Erythroblast (primary cell): ENCODE data around the gene LIN52.

Experiments used
- DNase-seq, 2 experiments: peaks; one replicate each; lab custom pipeline; 2025; lab: John Stamatoyannopoulos, UW
- GATA1 ChIP-seq: IDR thresholded peaks from 2 replicates; pipeline ENCODE4 v1.6.1; 2011; ENCODE audit warnings: low read depth, mild to moderate bottlenecking, control low read depth, low read length, moderate library complexity
- POLR2A ChIP-seq: IDR thresholded peaks from 2 replicates; pipeline ENCODE4 v1.6.1; 2011; ENCODE audit warnings: mild to moderate bottlenecking, low read length

Gene LIN52

GRCh38 chr14:74133833-74134481, 49.2 kb downstream of the LIN52 start:
- TF ChIP-seq POLR2A (no peak), GATA1 (no peak)

GRCh38 chr14:74134484-74134883, 49.7 kb downstream of the LIN52 start:
- peak in 1 of 2 experiments; percentile 30 for DNase-seq
- TF ChIP-seq POLR2A: no peak
- TF ChIP-seq GATA1: no peak

More at GRCh38 chr14:74133833-74134481, 49.2 kb downstream of the LIN52 start:
- peak; percentile 52 to 71 for DNase-seq

GRCh38 chr14:74135426-74135825, 50.7 kb downstream of the LIN52 start:
- no peak for TF ChIP-seq GATA1
- no peak for TF ChIP-seq POLR2A
- DNase-seq: peak; percentile 34 to 37

GRCh38 chr14:74140374-74140850, 55.7 kb downstream of the LIN52 start:
- TF ChIP-seq GATA1 (no peak), POLR2A (no peak)
- peak; percentile 71 to 74 for DNase-seq

DNA sequence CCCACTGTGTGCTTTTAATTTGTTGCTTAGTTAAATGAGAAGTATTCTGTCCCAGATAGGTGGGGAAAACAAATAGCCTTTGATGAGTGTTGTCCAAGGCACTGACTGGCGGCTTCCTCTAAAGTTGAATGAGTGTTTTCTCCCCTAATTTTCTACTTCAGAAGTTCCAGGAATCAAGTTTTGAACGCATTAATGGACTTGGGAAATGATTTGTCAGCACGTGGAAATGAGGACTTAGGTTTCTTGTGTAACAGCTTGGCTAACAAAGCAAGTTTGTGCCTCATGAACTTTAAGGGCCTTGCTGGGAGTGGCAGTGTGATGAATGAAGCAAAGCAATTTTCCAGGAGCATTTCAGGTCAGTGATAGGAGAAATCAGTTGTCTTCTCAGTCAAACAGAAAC, 56.9 kb downstream of the LIN52 start:
- no peak for DNase-seq
- TF ChIP-seq GATA1: no peak
- TF ChIP-seq POLR2A: no peak

- TF ChIP-seq GATA1: no peak
- TF ChIP-seq POLR2A: no peak
- DNase-seq: no peak
These were observed 57.8 kb downstream of the LIN52 start for GRCh38 chr14:74142523-74142922.

GRCh38 chr14:74144789-74145188, 60.0 kb downstream of the LIN52 start:
- peak; percentile 10 to 18 for DNase-seq
- TF ChIP-seq POLR2A (no peak), GATA1 (no peak)

DNA sequence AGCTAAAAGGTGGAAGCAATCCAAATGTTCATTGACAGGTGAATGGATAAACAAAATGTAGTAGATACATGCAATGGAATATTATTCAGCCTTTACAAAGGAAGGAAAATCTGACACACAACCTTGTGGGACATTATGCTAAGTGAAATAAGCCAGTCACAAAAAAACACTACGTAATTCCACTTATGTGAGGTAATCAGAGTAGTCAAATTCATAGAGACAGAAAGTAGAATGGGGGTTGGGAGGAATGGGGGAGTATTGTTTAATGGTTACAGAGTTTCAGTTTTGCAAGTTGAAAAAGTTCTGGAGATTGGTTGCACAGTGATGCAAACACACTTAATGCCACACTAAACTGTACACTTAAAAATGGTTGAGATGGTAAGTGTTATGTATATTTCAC, 62.8 kb downstream of the LIN52 start:
- no peak for TF ChIP-seq GATA1
- TF ChIP-seq POLR2A: no peak
- DNase-seq: no peak

DNA sequence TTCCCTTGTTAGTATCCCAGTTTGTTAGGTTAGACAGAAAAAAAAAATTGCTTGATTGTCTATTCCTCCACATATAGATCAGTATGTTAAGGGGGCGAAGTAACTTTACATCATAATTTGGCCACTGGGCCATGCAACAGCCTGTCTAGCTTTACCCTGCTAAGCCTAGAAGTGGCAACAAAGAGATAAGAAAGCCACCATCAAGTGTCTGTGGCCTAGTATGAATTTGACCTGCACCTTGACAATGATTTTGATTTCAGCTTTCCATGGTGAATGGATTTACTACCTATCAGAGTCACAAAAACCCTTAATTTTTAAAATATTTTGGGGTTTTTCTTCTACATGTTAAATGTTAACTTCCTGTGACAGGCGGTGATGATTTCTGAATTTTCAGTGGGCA, 63.9 kb downstream of the LIN52 start:
- TF ChIP-seq POLR2A: no peak
- no peak for TF ChIP-seq GATA1
- DNase-seq: no peak

- no peak for TF ChIP-seq POLR2A
- TF ChIP-seq GATA1: no peak
- DNase-seq: no peak
These were observed 70.5 kb downstream of the LIN52 start for GRCh38 chr14:74155287-74155686.

- DNase-seq: no peak
- TF ChIP-seq GATA1 (no peak), POLR2A (no peak)
These were observed 71.0 kb downstream of the LIN52 start for GRCh38 chr14:74155749-74156148.

DNA sequence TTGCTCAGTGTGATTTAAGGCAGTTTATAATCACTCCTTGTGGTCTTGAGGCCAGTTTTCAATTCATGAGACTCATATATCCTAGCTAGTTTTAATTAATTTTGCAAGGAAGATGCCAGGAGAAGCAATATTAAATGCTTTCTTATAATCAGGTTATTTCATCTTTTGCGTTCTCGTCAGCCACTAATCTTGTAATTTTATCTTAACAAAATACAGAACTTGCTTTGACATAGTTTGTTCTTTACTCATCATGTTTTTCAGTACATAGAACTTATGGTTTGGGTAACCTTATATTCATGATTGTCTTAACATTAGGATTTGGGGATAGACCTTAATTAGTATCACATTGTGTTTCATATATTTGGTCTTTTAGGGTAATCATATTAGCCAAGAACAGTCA, 76.0 kb downstream of the LIN52 start:
- no peak for DNase-seq
- TF ChIP-seq GATA1 (no peak), POLR2A (no peak)

- TF ChIP-seq GATA1 (no peak), POLR2A (no peak)
- no peak for DNase-seq
These were observed 76.9 kb downstream of the LIN52 start for GRCh38 chr14:74161526-74162158.

- TF ChIP-seq POLR2A (no peak), GATA1 (no peak)
These were observed 85.2 kb downstream of the LIN52 start for GRCh38 chr14:74169906-74170305.

More at GRCh38 chr14:74169906-74170305, 85.2 kb downstream of the LIN52 start:
- DNase-seq: peak in 1 of 2 experiments; percentile 7
